Colonic mucosa (tissue), 4 donors: ENCODE results near the gene CNST. TPM values are rescaled to one million over a fixed set of nuclear protein-coding genes. Genes with fewer than 3 reads are reported as not detected.
A peak's percentile ranks its signal among the peaks of the same experiment; 100 is the strongest.
"Not testable (repeated sequence)": the region's sequence is repeated elsewhere in the genome, so short reads cannot be mapped to it uniquely, and the experiment has no call there.

ENCODE experiments used
- DNase-seq: peaks from one replicate; pipeline ENCODE4 v3.0.0-alpha.2; 2020
- H3K27ac ChIP-seq: fragments of 200-600 bp; one replicate; pipeline ENCODE4 v1.8.0; 2021
- H3K27me3 ChIP-seq: fragments of 200-600 bp; one replicate; pipeline ENCODE4 v1.8.0; 2021
- H3K36me3 ChIP-seq: fragments of 200-600 bp; one replicate; pipeline ENCODE4 v1.8.0; 2021
- H3K4me1 ChIP-seq: fragments of 200-600 bp; one replicate; pipeline ENCODE4 v1.8.0; 2021; ENCODE audit warnings: mild to moderate bottlenecking
- H3K4me3 ChIP-seq: fragments of 200-600 bp; one replicate; pipeline ENCODE4 v1.8.0; 2021
- H3K9ac ChIP-seq, 2 donors: one replicate each; pipeline ENCODE4 v1.7.0; 2013; ENCODE audit warnings: control low read depth in 2 of 2, low read depth in 2 of 2, low read length in 2 of 2
- H3K9me3 ChIP-seq: fragments of 200-600 bp; one replicate; pipeline ENCODE4 v1.8.0; 2021
- CTCF ChIP-seq: fragments of 200-600 bp; IDR thresholded peaks from one replicate; pipeline ENCODE4 v1.8.0; 2022; ENCODE audit warnings: antibody characterized with exemption, mild to moderate bottlenecking
- intact Hi-C: fragments of 100-400 bp; cut with DNase I; formaldehyde crosslinking; loops from one replicate; pipeline ENCODE4 v1.14.1; 2022
- total RNA-seq, 2 donors: library from RNA; stranded (reverse); fragmentation: NEBNext Ultra II Directional in 1 of 2; extraction: Animal tissue kit (Norgen Biotek cat#: 25700) in 1 of 2; gene quantifications; one replicate each; pipeline ENCODE4 v1.2.1, GENCODE V29; 2021
- donor health status: healthy.
- donor health status: DM: no; HTN: no; CAD: no.
- donor health status: DM: no; HTN: no; CAD: no.

The CNST gene
- total RNA-seq, 2 donors from 2014 or later = 20.9 to 43.1 TPM

- intact Hi-C loops = no loop called here
- Histone ChIP-seq H3K4me3 (no peak overlapping the region), H3K27ac (peak overlapping the region; percentile 22), H3K27me3 (no peaks in the 10 kb centered on the region), H3K9me3 (no peaks in the 10 kb centered on the region), H3K4me1 (peaks cover 8% of the 10 kb centered on the region), H3K9ac (peak overlapping the region in 1 of 2 donors; percentile 35), H3K36me3 (no peaks in the 10 kb centered on the region)
- TF ChIP-seq CTCF = no peak
- no peak for DNase-seq
Measured at GRCh38 chr1:246587606-246588005, 21.4 kb downstream of the CNST start.

- Histone ChIP-seq H3K4me1 (peaks cover 8% of the 10 kb centered on the region), H3K9ac (no peak overlapping the region), H3K27ac (peak overlapping the region; percentile 22), H3K4me3 (no peak overlapping the region), H3K9me3 (no peaks in the 10 kb centered on the region), H3K27me3 (no peaks in the 10 kb centered on the region), H3K36me3 (no peaks in the 10 kb centered on the region)
- TF ChIP-seq CTCF = no peak
- intact Hi-C loops = no loop called here
- DNase-seq = no peak
Measured at GRCh38 chr1:246588159-246588721, 22.0 kb downstream of the CNST start.

- H3K4me3 ChIP-seq, H3K9me3 ChIP-seq, H3K27ac ChIP-seq, H3K4me1 ChIP-seq, H3K27me3 ChIP-seq, intact Hi-C loops, DNase-seq, H3K36me3 ChIP-seq, H3K9ac ChIP-seq: not testable (repeated sequence)
Measured at GRCh38 chr1:246589919-246590318, 23.7 kb downstream of the CNST start.

GRCh38 chr1:246591047-246591446 is 24.8 kb downstream of the CNST start:
- Histone ChIP-seq H3K9ac (peak overlapping the region in 1 of 2 donors; percentile 16), H3K4me1 (no peaks in the 10 kb centered on the region), H3K27ac (peak overlapping the region; percentile 78), H3K9me3 (no peaks in the 10 kb centered on the region), H3K36me3 (no peaks in the 10 kb centered on the region), H3K4me3 (no peak overlapping the region), H3K27me3 (no peaks in the 10 kb centered on the region)
- intact Hi-C loops = no loop called here
- no peak for TF ChIP-seq CTCF
- no peak for DNase-seq

- intact Hi-C loops = no loop called here
- peak overlapping the region; percentile 78 for H3K27ac ChIP-seq
- H3K4me1 ChIP-seq = no peaks in the 10 kb centered on the region
Measured at GRCh38 chr1:246591504-246591903, 25.2 kb downstream of the CNST start.

More at GRCh38 chr1:246591504-246591903, 25.2 kb downstream of the CNST start:
- Histone ChIP-seq H3K27me3 (no peaks in the 10 kb centered on the region), H3K9me3 (no peaks in the 10 kb centered on the region), H3K4me3 (no peak overlapping the region), H3K36me3 (no peaks in the 10 kb centered on the region), H3K9ac (peak overlapping the region in 1 of 2 donors; percentile 16)
- no peak for TF ChIP-seq CTCF
- DNase-seq = no peak
